Hepatocyte (in vitro differentiated cells): ENCODE measurements around the gene SLC4A1AP. TPM values are rescaled to one million over a fixed set of nuclear protein-coding genes. Genes with fewer than 3 reads are reported as not detected.

Experiments used
- DNase-seq: peaks from one replicate; pipeline ENCODE4 v3.0.0-alpha.2; 2016; ENCODE audit warnings: low spot score
- H2AFZ ChIP-seq: fragments of 200-600 bp; sonication (generic); 2 replicates; pipeline ENCODE4 v1.6.0; 2016; ENCODE audit warnings: antibody characterized with exemption, mild to moderate bottlenecking
- H3K27ac ChIP-seq: fragments of 200-600 bp; sonication (generic); 2 replicates; pipeline ENCODE4 v1.5.1; 2016; ENCODE audit warnings: mild to moderate bottlenecking
- H3K27me3 ChIP-seq: fragments of 200-600 bp; sonication (generic); 2 replicates; pipeline ENCODE4 v1.6.1; 2016
- H3K36me3 ChIP-seq: fragments of 200-600 bp; sonication (generic); replicated peaks from 2 replicates; pipeline ENCODE4 v1.5.1; 2016; ENCODE audit warnings: low read depth; ENCODE audit not compliant: insufficient read depth
- H3K4me1 ChIP-seq: fragments of 200-600 bp; sonication (generic); 2 replicates; pipeline ENCODE4 v1.5.1; 2016; ENCODE audit warnings: mild to moderate bottlenecking, moderate library complexity; ENCODE audit not compliant: insufficient read depth
- H3K4me2 ChIP-seq: fragments of 200-600 bp; sonication (generic); 2 replicates; pipeline ENCODE4 v1.6.0; 2016
- H3K4me3 ChIP-seq: fragments of 200-600 bp; sonication (generic); 2 replicates; pipeline ENCODE4 v1.5.1; 2016; ENCODE audit warnings: mild to moderate bottlenecking
- H3K79me2 ChIP-seq: fragments of 200-600 bp; sonication (generic); 2 replicates; pipeline ENCODE4 v1.6.0; 2017; ENCODE audit warnings: mild to moderate bottlenecking
- H3K9me2 ChIP-seq: fragments of 200-600 bp; sonication (generic); replicated peaks from 2 replicates; pipeline ENCODE4 v1.6.0; 2017; ENCODE audit warnings: mild to moderate bottlenecking; ENCODE audit not compliant: insufficient read depth
- H3K9me3 ChIP-seq: fragments of 200-600 bp; sonication (generic); 2 replicates; pipeline ENCODE4 v1.5.1; 2016; ENCODE audit warnings: low read depth, mild to moderate bottlenecking
- H4K20me1 ChIP-seq: fragments of 200-600 bp; sonication (generic); 2 replicates; pipeline ENCODE4 v1.6.0; 2016; ENCODE audit warnings: mild to moderate bottlenecking; ENCODE audit not compliant: insufficient read depth, poor library complexity, severe bottlenecking
- EZH2 ChIP-seq: fragments of 200-600 bp; sonication (generic); IDR thresholded peaks from 2 replicates; pipeline ENCODE4 v1.6.1; 2016; ENCODE audit warnings: antibody characterized with exemption, mild to moderate bottlenecking, borderline replicate concordance
- EZH2phosphoT487 ChIP-seq: fragments of 200-600 bp; sonication (generic); IDR thresholded peaks from one replicate; pipeline ENCODE4 v1.6.1; 2018; ENCODE audit warnings: antibody characterized with exemption, mild to moderate bottlenecking, low read depth, moderate library complexity; ENCODE audit not compliant: unreplicated experiment, severe bottlenecking
- WGBS: methylation state at CpG from one replicate; pipeline ENCODE4 v1.1.6; 2016; ENCODE audit warnings: low lambda C conversion rate; ENCODE audit errors: missing lambda C conversion rate; 5-methylcytosine and 5-hydroxymethylcytosine counted together
- polyA plus RNA-seq: library from polyadenylated mRNA; unstranded; fragments of >200 nt; fragmentation: Nextera tagmentation; extraction: Ambion mirVana; gene quantifications from 2 replicates; pipeline ENCODE4 v1.2.1, GENCODE V29; 2016
- total RNA-seq: library from RNA; depleted of rRNA; stranded (reverse); fragments of >200 nt; gene quantifications from 2 replicates; pipeline ENCODE4 v1.2.3, GENCODE V29; 2014
- TF ChIP-seq, protein P1 (sequence below): fragments of 200-600 bp; sonication (generic); IDR thresholded peaks from 2 replicates; pipeline ENCODE4 v1.5.1; 2016; ENCODE audit warnings: antibody characterized with exemption, mild to moderate bottlenecking; ENCODE audit not compliant: poor library complexity

Gene SLC4A1AP
- total and polyA plus RNA-seq, 2 experiments from 2014 or later: 21.1 to 21.9 TPM

DNA sequence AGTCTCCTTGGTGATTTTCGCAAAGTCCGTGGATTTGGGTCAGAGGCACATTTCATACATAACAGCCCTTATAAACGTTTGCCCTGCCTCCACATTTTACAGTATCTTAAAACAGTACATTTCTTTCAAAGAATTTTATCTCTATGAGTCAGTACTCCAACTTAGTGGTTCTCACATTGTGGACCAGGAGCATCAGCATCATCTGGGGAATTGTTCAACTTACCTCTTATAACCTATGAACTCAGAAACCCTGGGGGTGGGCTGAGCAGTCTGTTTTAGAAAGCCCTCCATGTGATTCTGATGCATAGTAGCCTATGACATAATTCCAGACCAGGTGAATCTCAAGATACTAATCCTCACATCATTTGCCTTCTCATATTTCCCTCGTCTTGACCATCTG, 12.6 kb upstream of the SLC4A1AP start:
- no peaks in the 10 kb centered on the region for H3K9me3 ChIP-seq
- H3K4me2 ChIP-seq: no peak overlapping the region
- TF ChIP-seq EZH2phosphoT487 (no peak), EZH2 (no peak)
- TF ChIP-seq, protein P1, sequence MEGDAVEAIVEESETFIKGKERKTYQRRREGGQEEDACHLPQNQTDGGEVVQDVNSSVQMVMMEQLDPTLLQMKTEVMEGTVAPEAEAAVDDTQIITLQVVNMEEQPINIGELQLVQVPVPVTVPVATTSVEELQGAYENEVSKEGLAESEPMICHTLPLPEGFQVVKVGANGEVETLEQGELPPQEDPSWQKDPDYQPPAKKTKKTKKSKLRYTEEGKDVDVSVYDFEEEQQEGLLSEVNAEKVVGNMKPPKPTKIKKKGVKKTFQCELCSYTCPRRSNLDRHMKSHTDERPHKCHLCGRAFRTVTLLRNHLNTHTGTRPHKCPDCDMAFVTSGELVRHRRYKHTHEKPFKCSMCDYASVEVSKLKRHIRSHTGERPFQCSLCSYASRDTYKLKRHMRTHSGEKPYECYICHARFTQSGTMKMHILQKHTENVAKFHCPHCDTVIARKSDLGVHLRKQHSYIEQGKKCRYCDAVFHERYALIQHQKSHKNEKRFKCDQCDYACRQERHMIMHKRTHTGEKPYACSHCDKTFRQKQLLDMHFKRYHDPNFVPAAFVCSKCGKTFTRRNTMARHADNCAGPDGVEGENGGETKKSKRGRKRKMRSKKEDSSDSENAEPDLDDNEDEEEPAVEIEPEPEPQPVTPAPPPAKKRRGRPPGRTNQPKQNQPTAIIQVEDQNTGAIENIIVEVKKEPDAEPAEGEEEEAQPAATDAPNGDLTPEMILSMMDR: no peak
- no peaks in the 10 kb centered on the region for H3K9me2 ChIP-seq
- no peaks in the 10 kb centered on the region for H4K20me1 ChIP-seq
- no peaks in the 10 kb centered on the region for H3K36me3 ChIP-seq
- no peak overlapping the region for H3K4me3 ChIP-seq
- no peaks in the 10 kb centered on the region for H3K4me1 ChIP-seq
- H3K79me2 ChIP-seq: no peaks in the 10 kb centered on the region
- WGBS: 82% methylated on average over 4 of the region's 4 CpGs
- no peaks in the 10 kb centered on the region for H3K27me3 ChIP-seq
- no peak overlapping the region for H3K27ac ChIP-seq
- H2AFZ ChIP-seq: no peak overlapping the region
- no peak for DNase-seq

DNA sequence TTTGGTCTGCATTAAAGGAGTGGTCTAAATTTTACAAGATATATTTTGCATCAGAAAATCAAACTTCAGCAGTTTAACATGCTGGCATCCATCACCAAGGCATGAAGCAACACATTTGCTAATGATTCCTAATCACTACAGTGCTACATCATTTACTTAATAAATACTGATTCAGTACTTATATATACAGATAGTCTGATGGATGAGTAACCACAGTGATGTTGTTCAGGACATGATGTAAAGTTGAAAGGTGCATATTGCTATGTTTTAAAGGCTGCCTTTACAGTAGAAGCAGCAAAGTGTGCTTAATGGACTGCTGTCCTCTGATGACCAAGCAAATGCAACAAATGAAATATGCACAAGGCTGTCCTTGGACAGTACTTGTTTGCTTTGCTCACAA, 11.3 kb upstream of the SLC4A1AP start:
- H3K36me3 ChIP-seq: no peaks in the 10 kb centered on the region
- H4K20me1 ChIP-seq: no peaks in the 10 kb centered on the region

DNA sequence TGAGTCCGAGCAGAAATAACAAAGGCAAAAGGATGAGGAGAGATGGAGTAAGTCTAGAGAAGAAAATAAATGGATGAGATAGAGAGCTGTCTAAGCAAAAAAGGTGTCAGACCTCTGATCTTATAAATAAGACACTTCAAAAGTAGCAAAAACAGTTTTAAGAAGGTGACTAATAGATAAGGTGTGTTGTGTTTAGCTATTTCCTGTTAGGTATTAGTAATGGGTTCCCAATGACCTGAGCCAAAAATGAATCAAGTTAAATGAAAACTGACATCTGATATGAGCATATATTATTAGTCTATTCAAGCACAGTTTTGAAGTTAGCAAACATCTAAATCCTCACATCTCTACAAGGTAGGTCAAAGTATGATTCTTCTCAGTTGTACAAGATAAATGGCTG, 10.9 kb upstream of the SLC4A1AP start:
- H3K27ac ChIP-seq: no peak overlapping the region
- WGBS: 100% methylated on average over 1 of the region's 1 CpG
- H3K9me2 ChIP-seq: no peaks in the 10 kb centered on the region
- no peak overlapping the region for H3K4me2 ChIP-seq
- no peaks in the 10 kb centered on the region for H3K36me3 ChIP-seq
- H3K4me3 ChIP-seq: no peak overlapping the region
- no peaks in the 10 kb centered on the region for H4K20me1 ChIP-seq
- H3K79me2 ChIP-seq: no peaks in the 10 kb centered on the region
- H3K9me3 ChIP-seq: no peaks in the 10 kb centered on the region
- no peaks in the 10 kb centered on the region for H3K4me1 ChIP-seq
- DNase-seq: no peak
- H3K27me3 ChIP-seq: no peaks in the 10 kb centered on the region
- no peak for TF ChIP-seq EZH2phosphoT487
- TF ChIP-seq, protein P1: no peak
- TF ChIP-seq EZH2: no peak
- H2AFZ ChIP-seq: no peak overlapping the region

More for the DNA sequence above, 11.3 kb upstream of the SLC4A1AP start:
- no peak for TF ChIP-seq EZH2phosphoT487
- TF ChIP-seq EZH2: no peak
- TF ChIP-seq, protein P1: no peak
- no peak overlapping the region for H3K27ac ChIP-seq
- DNase-seq: no peak
- no peaks in the 10 kb centered on the region for H3K4me1 ChIP-seq
- no peak overlapping the region for H3K4me2 ChIP-seq
- H3K9me3 ChIP-seq: no peaks in the 10 kb centered on the region
- no peaks in the 10 kb centered on the region for H3K27me3 ChIP-seq
- no peaks in the 10 kb centered on the region for H3K9me2 ChIP-seq
- H3K4me3 ChIP-seq: no peak overlapping the region
- no peak overlapping the region for H2AFZ ChIP-seq
- H3K79me2 ChIP-seq: no peaks in the 10 kb centered on the region

DNA sequence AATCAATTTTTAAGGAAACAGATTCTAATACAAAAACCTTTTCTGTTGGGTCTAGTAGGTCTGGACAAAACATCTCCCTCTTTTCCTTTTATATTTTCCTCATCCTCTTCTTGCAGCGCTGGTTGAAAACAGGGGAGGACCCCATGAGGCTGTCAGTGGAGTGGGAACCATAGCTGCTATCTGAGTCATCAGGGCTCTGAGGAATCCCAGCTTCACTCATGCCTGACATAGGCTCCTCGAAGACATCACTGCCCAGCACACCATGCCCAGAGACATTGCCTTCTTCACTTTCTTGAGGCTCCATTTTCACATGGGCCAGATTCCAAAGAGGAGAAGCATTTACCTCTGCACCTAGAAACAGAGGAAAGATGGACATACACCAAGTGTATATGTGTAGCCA, 10.3 kb upstream of the SLC4A1AP start:
- Histone ChIP-seq H3K4me2 (no peak overlapping the region), H3K79me2 (no peaks in the 10 kb centered on the region), H3K27ac (no peak overlapping the region), H3K4me3 (no peak overlapping the region), H3K27me3 (no peaks in the 10 kb centered on the region), H3K4me1 (no peaks in the 10 kb centered on the region), H3K9me3 (no peaks in the 10 kb centered on the region), H3K36me3 (no peaks in the 10 kb centered on the region), H2AFZ (no peak overlapping the region), H3K9me2 (no peaks in the 10 kb centered on the region), H4K20me1 (no peaks in the 10 kb centered on the region)
- TF ChIP-seq EZH2phosphoT487 (no peak), EZH2 (no peak)
- TF ChIP-seq, protein P1: no peak
- WGBS: 93% methylated on average over 2 of the region's 2 CpGs
- no peak for DNase-seq
